GM23338 (cell line): ENCODE data around the gene LENG9. TPM values are rescaled to one million over a fixed set of nuclear protein-coding genes. Genes with fewer than 3 reads are reported as not detected.
A peak's percentile ranks its signal among the peaks of the same experiment; 100 is the strongest.

Source experiments
- ATAC-seq: fragments of 200-7000 bp; cut with Tn5 transposase; 3 replicates; pipeline ENCODE4 v1.9.1; 2020
- DNase-seq: peaks from one replicate; pipeline ENCODE4 v3.0.0-alpha.2; 2015; ENCODE audit warnings: low spot score
- H2AFZ ChIP-seq: fragments of 200-600 bp; sonication (generic); 2 replicates; pipeline ENCODE4 v1.8.0; 2016; ENCODE audit warnings: antibody characterized with exemption, mild to moderate bottlenecking, moderate library complexity
- H3F3A ChIP-seq: fragments of 200-600 bp; sonication (generic); replicated peaks from 2 replicates; pipeline ENCODE4 v1.8.0; 2017; ENCODE audit warnings: antibody characterized with exemption, mixed run types, low read depth
- H3K27ac ChIP-seq: fragments of 200-600 bp; sonication (generic); 2 replicates; pipeline ENCODE4 v1.6.1; 2016; ENCODE audit warnings: low read depth
- H3K27me3 ChIP-seq: fragments of 200-600 bp; sonication (generic); 2 replicates; pipeline ENCODE4 v1.8.0; 2016; ENCODE audit warnings: mild to moderate bottlenecking, mixed run types, moderate library complexity; ENCODE audit not compliant: insufficient read depth
- H3K36me3 ChIP-seq: fragments of 200-600 bp; sonication (generic); 2 replicates; pipeline ENCODE4 v1.8.0; 2016; ENCODE audit warnings: mild to moderate bottlenecking; ENCODE audit not compliant: insufficient read depth
- H3K4me1 ChIP-seq: fragments of 200-600 bp; sonication (generic); 2 replicates; pipeline ENCODE4 v1.8.0; 2016; ENCODE audit warnings: mild to moderate bottlenecking, moderate library complexity; ENCODE audit not compliant: insufficient read depth
- H3K4me2 ChIP-seq: fragments of 200-600 bp; sonication (generic); 2 replicates; pipeline ENCODE4 v1.7.1; 2017; ENCODE audit warnings: mixed run types
- H3K4me3 ChIP-seq: fragments of 200-600 bp; sonication (generic); 2 replicates; pipeline ENCODE4 v1.6.1; 2016; ENCODE audit warnings: mixed run types
- H3K79me2 ChIP-seq: fragments of 200-600 bp; sonication (generic); replicated peaks from 2 replicates; pipeline ENCODE4 v1.8.0; 2017; ENCODE audit warnings: mild to moderate bottlenecking; ENCODE audit not compliant: insufficient read depth
- H3K9me2 ChIP-seq: fragments of 200-600 bp; sonication (generic); 2 replicates; pipeline ENCODE4 v1.8.0; 2017; ENCODE audit not compliant: insufficient read depth
- H4K20me1 ChIP-seq: fragments of 200-600 bp; sonication (generic); replicated peaks from 2 replicates; pipeline ENCODE4 v1.8.0; 2017; ENCODE audit warnings: mild to moderate bottlenecking; ENCODE audit not compliant: insufficient read depth
- H3K27ac Mint-ChIP-seq: 2 replicates; pipeline ENCODE4 v1.8.0; 2020; ENCODE audit warnings: inconsistent platforms, mild to moderate bottlenecking, moderate library complexity, mixed read lengths
- H3K27me3 Mint-ChIP-seq: 3 replicates; pipeline ENCODE4 v1.8.0; 2022; ENCODE audit warnings: low read depth, mild to moderate bottlenecking, moderate library complexity, mixed read lengths, inconsistent platforms; ENCODE audit not compliant: insufficient read depth, poor library complexity
- H3K36me3 Mint-ChIP-seq: 3 replicates; pipeline ENCODE4 v1.8.0; 2021; ENCODE audit warnings: low read depth, mild to moderate bottlenecking, inconsistent platforms, moderate library complexity, mixed read lengths
- H3K4me1 Mint-ChIP-seq: 3 replicates; pipeline ENCODE4 v1.8.0; 2020; ENCODE audit warnings: mild to moderate bottlenecking, inconsistent platforms, mixed read lengths
- H3K4me3 Mint-ChIP-seq: 3 replicates; pipeline ENCODE4 v1.8.0; 2021; ENCODE audit warnings: moderate library complexity, mild to moderate bottlenecking, inconsistent platforms, mixed read lengths
- H3K9me3 Mint-ChIP-seq: 3 replicates; pipeline ENCODE4 v1.8.0; 2020; ENCODE audit warnings: moderate library complexity, mild to moderate bottlenecking, inconsistent platforms, mixed read lengths
- CTCF ChIP-seq, 2 experiments: fragments of 200-600 bp in 1 of 2; sonication (generic) in 1 of 2; conservative IDR thresholded peaks; 2 replicates each; pipeline versions ENCODE4 v1.5.1 to v1.6.1; 2016 to 2017; ENCODE audit warnings: antibody characterized with exemption in 2 of 2, low read depth in 2 of 2, mild to moderate bottlenecking in 2 of 2, moderate library complexity in 1 of 2
- EZH2 ChIP-seq: fragments of 200-600 bp; sonication (generic); IDR thresholded peaks from one replicate; pipeline ENCODE4 v1.8.0; 2017; ENCODE audit warnings: antibody characterized with exemption, mild to moderate bottlenecking, low read depth; ENCODE audit not compliant: unreplicated experiment
- STAT1 ChIP-seq: IDR thresholded peaks from one replicate; pipeline ENCODE4 v1.6.1; 2016; ENCODE audit warnings: antibody characterized with exemption; ENCODE audit not compliant: unreplicated experiment
- ZNF331 ChIP-seq: fragments of 250-450 bp; sonication (Bioruptor Pico); IDR thresholded peaks from 2 replicates; pipeline ENCODE4 v1.5.0; 2020; ENCODE audit warnings: low read depth, mild to moderate bottlenecking, moderate library complexity
- ZNF462 ChIP-seq: fragments of 250-450 bp; sonication (Bioruptor Pico); IDR thresholded peaks from 2 replicates; pipeline ENCODE4 v1.5.0; 2020; ENCODE audit warnings: mild to moderate bottlenecking, moderate library complexity
- polyA plus RNA-seq: library from polyadenylated mRNA; unstranded; fragments of >200 nt; fragmentation: Nextera tagmentation; extraction: Ambion mirVana; gene quantifications from 2 replicates; pipeline ENCODE4 v1.2.1, GENCODE V29; 2016
- total RNA-seq: library from RNA; depleted of rRNA; stranded (reverse); fragments of >200 nt; shearing (Covaris generic); gene quantifications from 2 replicates; pipeline ENCODE4 v1.2.3, GENCODE V29; 2014

LENG9 gene
- total and polyA plus RNA-seq, 2 experiments from 2014 or later = 0.26 to 6.4 TPM

- TF ChIP-seq ZNF462 (no peak), ZNF331 (CRISPR knock-in tag) (no peak), STAT1 (no peak)
Observed at GRCh38 chr19:54482889-54483288, 19.3 kb upstream of the LENG9 start (continued).

GRCh38 chr19:54481326-54481930 lies 17.9 kb upstream of the LENG9 start:
- Mint-ChIP-seq H3K4me1 (peaks cover 7% of the 10 kb centered on the region; the same call in 1 of the 3 replicates), H3K27me3 (peaks cover 9% of the 10 kb centered on the region), H3K27ac (no peak overlapping the region), H3K4me3 (no peak overlapping the region), H3K36me3 (peaks cover 6% of the 10 kb centered on the region; the same call in 1 of the 3 replicates), H3K9me3 (peaks cover 35% of the 10 kb centered on the region)
- no peaks in the 10 kb centered on the region for H3K4me1 ChIP-seq
- ATAC-seq (peak; percentile 83), DNase-seq (peak; percentile 95)
- no peaks in the 10 kb centered on the region for H4K20me1 ChIP-seq
- H3K27me3 ChIP-seq = no peaks in the 10 kb centered on the region
- H3K4me2 ChIP-seq = no peak overlapping the region
- no peaks in the 10 kb centered on the region for H3K9me2 ChIP-seq
- H3K27ac ChIP-seq = no peak overlapping the region
- no peak overlapping the region for H2AFZ ChIP-seq
- peak; percentile 82 to 90 for TF ChIP-seq CTCF (conservative IDR thresholded peaks at IDR 0.05; ENCODE audit: low read depth in 2 of 2)
- no peak for TF ChIP-seq EZH2
- no peaks in the 10 kb centered on the region for H3F3A ChIP-seq
- no peak overlapping the region for H3K4me3 ChIP-seq
- H3K36me3 ChIP-seq = no peaks in the 10 kb centered on the region
- H3K79me2 ChIP-seq = no peaks in the 10 kb centered on the region
